Ramos (cell line): Measurements from ENCODE around the gene ADGRL1.

Experiments used
- in situ Hi-C: fragments of 300-500 bp; cut with MboI; formaldehyde crosslinking; loops from one replicate; pipeline ENCODE4 v1.14.3; 2022; ENCODE audit warnings: low sequenced_read_pairs; ENCODE audit not compliant: unreplicated experiment

ADGRL1 gene

GRCh38 chr19:14116918-14117578 lies 88.9 kb downstream of the ADGRL1 start:
- in situ Hi-C loops, result no loop called here

GRCh38 chr19:14116525-14116917 lies 89.4 kb downstream of the ADGRL1 start:
- in situ Hi-C loops, result no loop called here

- in situ Hi-C loops, result no loop called here
Measured at GRCh38 chr19:14115756-14116155, 90.2 kb downstream of the ADGRL1 start.

- in situ Hi-C loops, result no loop called here
Measured at GRCh38 chr19:14114854-14115253, 91.1 kb downstream of the ADGRL1 start.

- in situ Hi-C loops, result no loop called here
Measured at GRCh38 chr19:14114439-14114838, 91.5 kb downstream of the ADGRL1 start.

- in situ Hi-C loops, result no loop called here
Measured at GRCh38 chr19:14113762-14114414, 92.1 kb downstream of the ADGRL1 start.

- in situ Hi-C loops, result no loop called here
Measured at GRCh38 chr19:14112809-14113385, 93.1 kb downstream of the ADGRL1 start.

- in situ Hi-C loops, result no loop called here
Measured at GRCh38 chr19:14112051-14112808, 93.7 kb downstream of the ADGRL1 start.

- in situ Hi-C loops, result no loop called here
Measured at GRCh38 chr19:14111486-14111885, 94.5 kb downstream of the ADGRL1 start.

- in situ Hi-C loops, result no loop called here
Measured at GRCh38 chr19:14110650-14111049, 95.3 kb downstream of the ADGRL1 start.

GRCh38 chr19:14107581-14108461 lies 98.1 kb downstream of the ADGRL1 start:
- in situ Hi-C loops, result no loop called here

- in situ Hi-C loops, result no loop called here
Measured at GRCh38 chr19:14106840-14107239, 99.1 kb downstream of the ADGRL1 start.

GRCh38 chr19:14105680-14106079 lies 100.3 kb downstream of the ADGRL1 start:
- in situ Hi-C loops, result no loop called here

- in situ Hi-C loops, result no loop called here
Measured at GRCh38 chr19:14103310-14103709, 102.7 kb downstream of the ADGRL1 start.

- in situ Hi-C loops, result no loop called here
Measured at GRCh38 chr19:14102756-14103155, 103.2 kb downstream of the ADGRL1 start.

- in situ Hi-C loops, result no loop called here
Measured at GRCh38 chr19:14102102-14102696, 103.8 kb downstream of the ADGRL1 start.

- in situ Hi-C loops, result no loop called here
Measured at GRCh38 chr19:14101003-14101545, 104.9 kb downstream of the ADGRL1 start.
